HepG2 (cell line): ENCODE measurements around the gene PNLIPRP2. TPM values are rescaled to one million over a fixed set of nuclear protein-coding genes. Genes with fewer than 3 reads are reported as not detected.

Experiments used
- CCDC6 ChIP-seq: sonication (generic); formaldehyde crosslinking; IDR thresholded peaks from 2 replicates; pipeline ENCODE4 v1.8.1; 2022; ENCODE audit warnings: mild to moderate bottlenecking, missing genetic modification reagents, moderate library complexity
- CEBPG ChIP-seq: IDR thresholded peaks from 2 replicates; pipeline ENCODE4 v1.6.1; 2016
- FLYWCH1 ChIP-seq: sonication (generic); formaldehyde crosslinking; IDR thresholded peaks from 2 replicates; pipeline ENCODE4 v1.8.1; 2023; ENCODE audit warnings: mild to moderate bottlenecking, missing genetic modification reagents
- MAF1 ChIP-seq: sonication (generic); formaldehyde crosslinking; IDR thresholded peaks from 2 replicates; pipeline ENCODE4 v1.5.0; 2020; ENCODE audit warnings: missing genetic modification reagents, borderline replicate concordance
- MEIS1 ChIP-seq: sonication (generic); formaldehyde crosslinking; IDR thresholded peaks from 2 replicates; pipeline ENCODE4 v1.9.0; 2021; ENCODE audit warnings: mild to moderate bottlenecking, missing genetic modification reagents, moderate library complexity, borderline replicate concordance
- POLR2G ChIP-seq: fragments of 200-400 bp; formaldehyde crosslinking; IDR thresholded peaks from 2 replicates; pipeline ENCODE4 v1.6.1; 2018; ENCODE audit warnings: mild to moderate bottlenecking, low read depth, low read length, moderate library complexity
- PRDM10 ChIP-seq: sonication (generic); formaldehyde crosslinking; IDR thresholded peaks from 2 replicates; pipeline ENCODE4 v1.4.0; 2020; ENCODE audit warnings: low read depth, missing genetic modification reagents
- RORA ChIP-seq: sonication (generic); formaldehyde crosslinking; IDR thresholded peaks from 2 replicates; pipeline ENCODE4 v1.5.0; 2020; ENCODE audit warnings: mild to moderate bottlenecking, missing genetic modification reagents, moderate library complexity
- SIX4 ChIP-seq: sonication (generic); formaldehyde crosslinking; IDR thresholded peaks from 2 replicates; pipeline ENCODE4 v1.4.0; 2020; ENCODE audit warnings: missing genetic modification reagents
- SOX5 ChIP-seq: IDR thresholded peaks from 2 replicates; pipeline ENCODE4 v1.6.1; 2016; ENCODE audit warnings: borderline replicate concordance
- SRSF1 ChIP-seq: fragments of 200-400 bp; formaldehyde crosslinking; optimal IDR thresholded peaks from 2 replicates; pipeline ENCODE3; 2017; ENCODE audit warnings: mild to moderate bottlenecking, low read depth, low read length, moderate library complexity
- YY1 ChIP-seq: IDR thresholded peaks from 2 replicates; pipeline ENCODE4 v1.6.1; 2011; ENCODE audit warnings: low read length, low read depth, moderate library complexity, mild to moderate bottlenecking; ENCODE audit not compliant: insufficient read depth, insufficient replicate concordance
- ZFY ChIP-seq: sonication (generic); formaldehyde crosslinking; IDR thresholded peaks from 2 replicates; pipeline ENCODE4 v1.4.0; 2020; ENCODE audit warnings: missing genetic modification reagents
- ZNF263 ChIP-seq: sonication (generic); formaldehyde crosslinking; IDR thresholded peaks from 2 replicates; pipeline ENCODE4 v1.4.0; 2020; ENCODE audit warnings: missing genetic modification reagents
- ZNF280B ChIP-seq: sonication (generic); formaldehyde crosslinking; IDR thresholded peaks from 2 replicates; pipeline ENCODE4 v1.5.0; 2020; ENCODE audit warnings: missing genetic modification reagents, mild to moderate bottlenecking, borderline replicate concordance
- ZNF343 ChIP-seq: sonication (generic); formaldehyde crosslinking; IDR thresholded peaks from 2 replicates; pipeline ENCODE4 v1.4.0; 2020; ENCODE audit warnings: mild to moderate bottlenecking, missing genetic modification reagents
- ZNF496 ChIP-seq: sonication (generic); formaldehyde crosslinking; IDR thresholded peaks from 2 replicates; pipeline ENCODE4 v1.8.1; 2023; ENCODE audit warnings: mild to moderate bottlenecking, moderate library complexity, missing genetic modification reagents; ENCODE audit not compliant: insufficient replicate concordance
- ZNF564 ChIP-seq: sonication (generic); formaldehyde crosslinking; IDR thresholded peaks from 2 replicates; pipeline ENCODE4 v1.8.1; 2023; ENCODE audit warnings: mild to moderate bottlenecking, missing genetic modification reagents
- ZNF7 ChIP-seq: IDR thresholded peaks from 2 replicates; pipeline ENCODE4 v1.6.1; 2016; ENCODE audit warnings: missing biosample characterization, missing genetic modification reagents
- ZNF720 ChIP-seq: sonication (generic); formaldehyde crosslinking; IDR thresholded peaks from 2 replicates; pipeline ENCODE4 v1.4.0; 2020; ENCODE audit warnings: missing genetic modification reagents
- polyA plus RNA-seq, 8 experiments: library from polyadenylated mRNA; depleted of rRNA in 3 of 8; stranded (reverse) in 7 of 8; unstranded in 1 of 8; fragments of >200 nt; fragmentation: Illumina TruSeq in 4 of 8; extraction: Trizol in 4 of 8; gene quantifications; 2 replicates each; pipeline versions ENCODE4 v1.2.1 to v1.2.3, GENCODE V29; 2011 to 2016; ENCODE audit warnings: low read depth in 4 of 8, missing spikeins in 1 of 8, mixed read lengths in 1 of 8; ENCODE audit not compliant: insufficient read depth in 1 of 8
- total RNA-seq, 5 experiments: library from RNA; depleted of rRNA; stranded (reverse); fragments of >200 nt; fragmentation: Illumina TruSeq; extraction: Trizol; gene quantifications; 2 replicates each; pipeline ENCODE4 v1.2.3, GENCODE V29; 2016; ENCODE audit warnings: low read depth in 1 of 5
- TF ChIP-seq, protein P1 (sequence below): sonication (generic); formaldehyde crosslinking; IDR thresholded peaks from 2 replicates; pipeline ENCODE4 v1.4.0; 2020; ENCODE audit warnings: missing genetic modification reagents, mild to moderate bottlenecking, borderline replicate concordance
- TF ChIP-seq, protein P2 (sequence below): sonication (generic); formaldehyde crosslinking; IDR thresholded peaks from 2 replicates; pipeline ENCODE4 v1.4.0; 2020; ENCODE audit warnings: missing genetic modification reagents, borderline replicate concordance

PNLIPRP2 gene
- total and polyA plus RNA-seq, 2 of the 13 experiments (the other 11 are each of a cell fraction or from before 2014, with no cell fraction given), result 0.21 to 0.97 TPM

- TF ChIP-seq ZNF280B (CRISPR knock-in tag) (no peak), ZNF564 (no peak), FLYWCH1 (CRISPR knock-in tag) (no peak), ZNF343 (CRISPR knock-in tag) (no peak), MAF1 (CRISPR knock-in tag) (no peak), SIX4 (no peak), ZFY (CRISPR knock-in tag) (peak; percentile 44; the same call in 1 of the 2 replicates), SOX5 (CRISPR knock-in tag) (peak; percentile 80; the same call in 1 of the 2 replicates), ZNF720 (CRISPR knock-in tag) (no peak), ZNF496 (CRISPR knock-in tag) (no peak), CEBPG (CRISPR knock-in tag) (0 out of 2 replicates have a peak, but pooled peaks have one; percentile 10), PRDM10 (CRISPR knock-in tag) (no peak), YY1 (no peak), CCDC6 (CRISPR knock-in tag) (no peak), ZNF263 (no peak), ZNF7 (CRISPR knock-in tag) (no peak), MEIS1 (no peak), SRSF1 (no peak), POLR2G (no peak), RORA (CRISPR knock-in tag) (no peak)
- TF ChIP-seq, protein P1, sequence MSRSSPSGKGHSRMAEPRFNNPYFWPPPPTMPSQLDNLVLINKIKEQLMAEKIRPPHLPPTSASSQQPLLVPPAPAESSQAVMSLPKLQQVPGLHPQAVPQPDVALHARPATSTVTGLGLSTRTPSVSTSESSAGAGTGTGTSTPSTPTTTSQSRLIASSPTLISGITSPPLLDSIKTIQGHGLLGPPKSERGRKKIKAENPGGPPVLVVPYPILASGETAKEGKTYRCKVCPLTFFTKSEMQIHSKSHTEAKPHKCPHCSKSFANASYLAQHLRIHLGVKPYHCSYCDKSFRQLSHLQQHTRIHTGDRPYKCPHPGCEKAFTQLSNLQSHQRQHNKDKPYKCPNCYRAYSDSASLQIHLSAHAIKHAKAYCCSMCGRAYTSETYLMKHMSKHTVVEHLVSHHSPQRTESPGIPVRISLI (CRISPR knock-in tag), result no peak
- TF ChIP-seq, protein P2, sequence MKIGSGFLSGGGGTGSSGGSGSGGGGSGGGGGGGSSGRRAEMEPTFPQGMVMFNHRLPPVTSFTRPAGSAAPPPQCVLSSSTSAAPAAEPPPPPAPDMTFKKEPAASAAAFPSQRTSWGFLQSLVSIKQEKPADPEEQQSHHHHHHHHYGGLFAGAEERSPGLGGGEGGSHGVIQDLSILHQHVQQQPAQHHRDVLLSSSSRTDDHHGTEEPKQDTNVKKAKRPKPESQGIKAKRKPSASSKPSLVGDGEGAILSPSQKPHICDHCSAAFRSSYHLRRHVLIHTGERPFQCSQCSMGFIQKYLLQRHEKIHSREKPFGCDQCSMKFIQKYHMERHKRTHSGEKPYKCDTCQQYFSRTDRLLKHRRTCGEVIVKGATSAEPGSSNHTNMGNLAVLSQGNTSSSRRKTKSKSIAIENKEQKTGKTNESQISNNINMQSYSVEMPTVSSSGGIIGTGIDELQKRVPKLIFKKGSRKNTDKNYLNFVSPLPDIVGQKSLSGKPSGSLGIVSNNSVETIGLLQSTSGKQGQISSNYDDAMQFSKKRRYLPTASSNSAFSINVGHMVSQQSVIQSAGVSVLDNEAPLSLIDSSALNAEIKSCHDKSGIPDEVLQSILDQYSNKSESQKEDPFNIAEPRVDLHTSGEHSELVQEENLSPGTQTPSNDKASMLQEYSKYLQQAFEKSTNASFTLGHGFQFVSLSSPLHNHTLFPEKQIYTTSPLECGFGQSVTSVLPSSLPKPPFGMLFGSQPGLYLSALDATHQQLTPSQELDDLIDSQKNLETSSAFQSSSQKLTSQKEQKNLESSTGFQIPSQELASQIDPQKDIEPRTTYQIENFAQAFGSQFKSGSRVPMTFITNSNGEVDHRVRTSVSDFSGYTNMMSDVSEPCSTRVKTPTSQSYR (CRISPR knock-in tag), result no peak
These were observed 44.9 kb downstream of the PNLIPRP2 start (continued) for GRCh38 chr10:116665541-116666125.
